Naive thymus-derived CD4-positive, alpha-beta T cell (primary cell): ENCODE data around the gene BCO1. TPM values are rescaled to one million over a fixed set of nuclear protein-coding genes. Genes with fewer than 3 reads are reported as not detected.

Experiments
- ATAC-seq: fragments of 150-1000 bp; cut with Tn5 transposase; 2 replicates; pipeline ENCODE4 v1.10.0; 2021; ENCODE audit warnings: mild to moderate bottlenecking, moderate library complexity
- CTCF ChIA-PET: fragments of 350-600 bp; sonication (Branson Sonifier 250); formaldehyde crosslinking; loops from one replicate; lab custom pipeline; 2021; ENCODE audit warnings: antibody characterized with exemption; lab: Charles Lee
- POLR2A ChIA-PET: fragments of 350-600 bp; sonication (Branson Sonifier 250); formaldehyde crosslinking; loops from one replicate; lab custom pipeline; 2021; ENCODE audit warnings: antibody characterized with exemption, inconsistent platforms; lab: Charles Lee
- DNase-seq, 9 donors: peaks; one replicate each; pipeline versions ENCODE4 v3.0.0 to v3.0.0-alpha.2; 2020 to 2022; ENCODE audit warnings: mixed read lengths in 1 of 9
- H3K27ac ChIP-seq: one replicate; pipeline ENCODE4 v1.7.0; 2013; ENCODE audit warnings: mild to moderate bottlenecking, low read depth, low read length, moderate library complexity
- H3K27me3 ChIP-seq, 2 donors: one replicate each; pipeline ENCODE4 v1.7.0; 2013; ENCODE audit warnings: low read length in 2 of 2, mild to moderate bottlenecking in 2 of 2, moderate library complexity in 2 of 2; ENCODE audit not compliant: control insufficient read depth in 2 of 2, insufficient read depth in 2 of 2
- H3K36me3 ChIP-seq, 3 experiments: 1 replicate in 2 of 3; 2 replicates in 1 of 3; pipeline ENCODE4 v1.7.0; 2013; ENCODE audit warnings: low read length in 3 of 3, mild to moderate bottlenecking in 3 of 3, moderate library complexity in 1 of 3; ENCODE audit not compliant: insufficient read depth in 3 of 3, control insufficient read depth in 2 of 3
- H3K4me1 ChIP-seq, 2 donors: one replicate each; pipeline ENCODE4 v1.7.0; 2013; ENCODE audit warnings: low read length in 2 of 2, mild to moderate bottlenecking in 2 of 2, moderate library complexity in 1 of 2; ENCODE audit not compliant: control insufficient read depth in 2 of 2, insufficient read depth in 2 of 2
- H3K4me3 ChIP-seq: 2 replicates; pipeline ENCODE4 v1.7.0; 2013; ENCODE audit warnings: mild to moderate bottlenecking, low read length
- H3K9me3 ChIP-seq, 3 experiments: 1 replicate in 2 of 3; 2 replicates in 1 of 3; pipeline ENCODE4 v1.7.0; 2013; ENCODE audit warnings: low read length in 3 of 3; ENCODE audit not compliant: control insufficient read depth in 2 of 3
- H3K27ac Mint-ChIP-seq, 9 donors: one replicate each; pipeline ENCODE4 v1.8.0; 2020 to 2022; ENCODE audit warnings: mixed read lengths in 9 of 9, mild to moderate bottlenecking in 8 of 9, moderate library complexity in 5 of 9, inconsistent platforms in 2 of 9
- H3K27me3 Mint-ChIP-seq, 5 donors: one replicate each; pipeline ENCODE4 v1.8.0; 2021 to 2022; ENCODE audit warnings: mixed read lengths in 5 of 5, mild to moderate bottlenecking in 1 of 5
- H3K36me3 Mint-ChIP-seq, 5 donors: one replicate each; pipeline ENCODE4 v1.8.0; 2020 to 2022; ENCODE audit warnings: mixed read lengths in 5 of 5, mild to moderate bottlenecking in 3 of 5, inconsistent platforms in 1 of 5
- H3K4me1 Mint-ChIP-seq, 7 donors: one replicate each; pipeline ENCODE4 v1.8.0; 2020 to 2022; ENCODE audit warnings: mixed read lengths in 7 of 7, mild to moderate bottlenecking in 3 of 7, inconsistent platforms in 1 of 7
- H3K4me3 Mint-ChIP-seq, 10 donors: one replicate each; pipeline ENCODE4 v1.8.0; 2020 to 2022; ENCODE audit warnings: mild to moderate bottlenecking in 10 of 10, mixed read lengths in 10 of 10, moderate library complexity in 6 of 10, inconsistent platforms in 2 of 10
- H3K9me3 Mint-ChIP-seq, 11 donors: one replicate each; pipeline ENCODE4 v1.8.0; 2020 to 2022; ENCODE audit warnings: mixed read lengths in 11 of 11, mild to moderate bottlenecking in 4 of 11, inconsistent platforms in 1 of 11, moderate library complexity in 1 of 11
- intact Hi-C, 2 donors: fragments of 100-400 bp; cut with micrococcal nuclease; formaldehyde crosslinking; loops; one replicate each; pipeline ENCODE4 v1.15.1; 2023
- polyA plus RNA-seq, 2 donors: library from polyadenylated mRNA; unstranded; fragments of 300-500 nt; fragmentation: Illumina TruSeq; gene quantifications; one replicate each; pipeline ENCODE4 v1.2.3, GENCODE V29; 2021
- total RNA-seq, 6 experiments: library from RNA in 5 of 6; stranded (reverse) in 5 of 6; gene quantifications; 1 replicate in 5 of 6; 2 replicates in 1 of 6; pipeline ENCODE4 v1.2.3 and lab custom pipeline; 2021 to 2026

The BCO1 gene
- total and polyA plus RNA-seq, 7 experiments from 2014 or later = not detected

DNA sequence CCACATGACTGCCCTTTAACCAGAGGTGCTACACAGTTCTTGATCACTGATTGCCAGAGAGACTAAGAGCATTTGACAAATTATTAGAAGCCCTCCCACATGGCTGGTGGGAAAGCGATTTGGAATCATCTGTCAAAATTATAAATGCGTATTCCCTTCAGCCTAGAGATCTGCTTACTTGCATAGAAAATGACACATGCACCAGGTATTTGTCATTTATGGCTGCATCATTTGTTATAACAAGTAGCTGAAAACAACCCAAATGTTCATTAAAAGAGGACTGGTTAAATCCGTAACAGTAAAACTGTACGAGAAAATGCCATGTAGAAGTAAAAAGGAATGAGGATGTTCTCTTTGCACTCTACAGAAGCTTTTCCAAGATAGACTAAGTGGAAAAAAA is 21.4 kb downstream of the BCO1 start:
- intact Hi-C loops = loop anchor here (5.0 kb wide), 2 partner anchors 92 to 462 kb away; no protein-coding TSS in a partner anchor

DNA sequence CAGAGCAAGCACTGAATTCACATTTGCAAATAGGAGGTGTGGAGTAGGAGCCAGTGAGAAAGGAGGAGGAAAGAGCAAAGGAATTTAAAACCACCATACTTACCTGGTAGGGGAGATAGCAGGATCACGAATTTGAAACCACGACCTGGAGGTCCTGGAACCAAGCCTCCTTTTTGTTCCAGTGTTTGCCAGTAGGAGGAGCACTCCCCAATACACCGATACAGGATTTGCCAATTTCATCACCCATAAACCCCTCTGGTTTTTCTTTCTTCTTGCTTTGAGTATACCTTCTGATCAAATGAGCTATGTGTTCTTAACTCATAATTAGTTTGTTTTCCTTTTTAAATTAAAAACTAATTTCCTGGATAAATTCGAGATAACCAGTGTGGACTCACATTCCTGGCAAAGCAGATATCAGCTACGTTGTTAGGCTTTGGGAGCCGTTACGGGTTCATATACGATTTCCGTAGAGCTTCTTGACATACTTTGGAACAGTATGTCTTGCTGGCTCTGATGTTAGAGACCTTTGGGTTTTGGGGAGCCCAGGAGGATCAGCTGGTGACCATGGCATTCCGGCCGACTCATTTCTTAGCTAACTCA is 22.7 kb downstream of the BCO1 start:
- Histone ChIP-seq H3K27ac (no peak overlapping the region), H3K36me3 (no peaks in the 10 kb centered on the region), H3K9me3 (no peaks in the 10 kb centered on the region), H3K27me3 (no peaks in the 10 kb centered on the region), H3K4me3 (no peak overlapping the region), H3K4me1 (no peaks in the 10 kb centered on the region)
- Mint-ChIP-seq H3K27ac (no peak overlapping the region), H3K9me3 (peaks cover 0 to 6% (median 0%) of the 10 kb centered on the region in 11 donors), H3K4me3 (no peak overlapping the region), H3K4me1 (peaks cover 0 to 4% (median 0%) of the 10 kb centered on the region in 7 donors), H3K36me3 (no peaks in the 10 kb centered on the region), H3K27me3 (peaks cover 0 to 11% (median 5%) of the 10 kb centered on the region in 5 donors)
- DNase-seq = peak in 4 of 9 donors; percentile 2 to 16 (median 6)
- intact Hi-C loops = loop anchor here (1.0 to 5.0 kb wide), 4 partner anchors 53 to 477 kb away; partner anchors contain the start of gene GAN (in 1 of the 2)
- peak; percentile 31 for ATAC-seq
- CTCF ChIA-PET = interaction anchor here (0.6 to 0.9 kb wide), 3 partner anchors 64 to 495 kb away, joined by 3 to 7 read pairs (median 5); no protein-coding TSS in a partner anchor
- POLR2A ChIA-PET = no interaction called here

More for the DNA sequence above, 21.4 kb downstream of the BCO1 start:
- Histone ChIP-seq H3K27ac (no peak overlapping the region), H3K4me3 (no peak overlapping the region), H3K36me3 (no peaks in the 10 kb centered on the region), H3K27me3 (no peaks in the 10 kb centered on the region), H3K4me1 (no peaks in the 10 kb centered on the region), H3K9me3 (no peaks in the 10 kb centered on the region)
- no peak overlapping the region for H3K27ac Mint-ChIP-seq
- no peak for ATAC-seq
- CTCF ChIA-PET = interaction anchor here (0.6 kb wide), 1 partner anchor 548 kb away, joined by 5 read pairs; no protein-coding TSS in a partner anchor
- no peak overlapping the region for H3K4me3 Mint-ChIP-seq
- peaks cover 0 to 8% (median 4%) of the 10 kb centered on the region in 5 donors for H3K27me3 Mint-ChIP-seq
- peaks cover 0 to 3% (median 0%) of the 10 kb centered on the region in 11 donors for H3K9me3 Mint-ChIP-seq
- peaks cover 0 to 4% (median 0%) of the 10 kb centered on the region in 7 donors for H3K4me1 Mint-ChIP-seq
- DNase-seq = no peak
- POLR2A ChIA-PET = no interaction called here
- no peaks in the 10 kb centered on the region for H3K36me3 Mint-ChIP-seq

DNA sequence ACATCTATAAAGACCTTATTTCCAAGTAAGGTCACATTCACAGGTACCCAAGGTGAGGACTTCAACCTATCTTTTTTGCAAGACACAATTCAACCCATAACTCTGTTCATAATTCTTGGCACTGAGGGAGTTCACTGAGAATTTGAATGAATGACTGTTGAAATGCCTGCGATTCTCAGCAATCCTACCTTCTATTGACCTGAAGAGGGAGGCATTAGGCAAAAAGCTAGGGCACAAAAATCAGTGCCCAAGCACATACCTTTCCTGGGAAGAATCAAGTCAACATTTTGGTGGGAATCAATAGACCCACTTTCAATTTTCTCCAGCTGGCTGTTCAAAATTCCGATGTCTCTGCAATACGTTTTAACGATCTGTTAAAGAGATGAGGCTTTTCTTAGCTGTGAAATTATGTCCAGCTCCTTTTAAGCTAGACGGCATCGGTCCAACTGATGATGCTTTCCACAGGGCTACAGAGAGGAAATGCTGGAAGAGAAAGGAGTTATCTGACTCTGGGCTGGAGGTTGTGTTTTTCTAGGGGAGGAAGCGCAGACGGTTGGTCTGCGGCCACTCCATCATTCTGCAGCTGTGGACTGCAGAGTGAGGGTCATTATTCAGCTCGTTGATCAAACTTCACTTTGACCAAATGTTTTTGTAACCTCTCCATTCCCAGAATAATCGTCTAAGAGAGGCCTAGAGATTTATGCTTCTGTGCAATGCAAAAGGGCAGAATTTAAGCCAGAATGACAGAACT is 25.2 kb downstream of the BCO1 start:
- DNase-seq = no peak
- Histone ChIP-seq H3K4me1 (no peaks in the 10 kb centered on the region), H3K27ac (no peak overlapping the region), H3K4me3 (no peak overlapping the region), H3K27me3 (no peaks in the 10 kb centered on the region), H3K9me3 (no peaks in the 10 kb centered on the region), H3K36me3 (no peaks in the 10 kb centered on the region)
- peaks cover 0 to 8% (median 0%) of the 10 kb centered on the region in 7 donors for H3K4me1 Mint-ChIP-seq
- intact Hi-C loops = loop anchor here (5.0 kb wide), 2 partner anchors 89 to 459 kb away; no protein-coding TSS in a partner anchor
- ChIA-PET POLR2A (no interaction called here), CTCF (interaction anchor here (0.7 kb wide), 1 partner anchor 213 kb away, joined by 3 read pairs; no protein-coding TSS in a partner anchor)
- ATAC-seq = no peak
- H3K36me3 Mint-ChIP-seq = no peaks in the 10 kb centered on the region
- H3K4me3 Mint-ChIP-seq = no peak overlapping the region
- peaks cover 0 to 6% (median 0%) of the 10 kb centered on the region in 11 donors for H3K9me3 Mint-ChIP-seq
- H3K27ac Mint-ChIP-seq = no peak overlapping the region
- peaks cover 0 to 11% (median 8%) of the 10 kb centered on the region in 5 donors for H3K27me3 Mint-ChIP-seq

DNA sequence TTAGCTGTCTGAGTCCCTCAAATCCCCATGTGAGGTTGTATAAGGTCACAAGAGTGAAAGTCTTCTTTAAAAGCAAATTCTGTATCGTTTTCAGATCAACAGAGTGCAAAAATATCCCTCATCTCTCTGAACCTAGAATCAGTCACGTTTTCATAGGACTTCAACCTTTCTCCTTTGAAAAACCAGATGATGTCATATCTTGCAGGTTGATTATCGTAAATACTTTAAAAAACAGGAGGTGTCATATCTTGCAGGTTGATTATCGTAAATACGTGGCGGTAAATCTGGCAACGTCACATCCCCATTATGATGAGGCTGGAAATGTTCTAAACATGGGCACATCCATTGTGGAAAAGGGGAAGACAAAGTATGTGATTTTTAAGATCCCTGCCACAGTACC is 25.9 kb downstream of the BCO1 start:
- H3K4me3 ChIP-seq = no peak overlapping the region
- Mint-ChIP-seq H3K4me3 (no peak overlapping the region), H3K36me3 (no peaks in the 10 kb centered on the region), H3K4me1 (peaks cover 0 to 8% (median 0%) of the 10 kb centered on the region in 7 donors), H3K27ac (no peak overlapping the region), H3K27me3 (peaks cover 0 to 14% (median 10%) of the 10 kb centered on the region in 5 donors), H3K9me3 (peaks cover 0 to 6% (median 0%) of the 10 kb centered on the region in 11 donors)
- H3K4me1 ChIP-seq = no peaks in the 10 kb centered on the region
- no peak for ATAC-seq
- ChIA-PET POLR2A (no interaction called here), CTCF (no interaction called here)
- DNase-seq = no peak
- no peaks in the 10 kb centered on the region for H3K27me3 ChIP-seq
- no peak overlapping the region for H3K27ac ChIP-seq
- H3K9me3 ChIP-seq = no peaks in the 10 kb centered on the region
- intact Hi-C loops = loop anchor here (5.0 kb wide), 2 partner anchors 88 to 458 kb away; no protein-coding TSS in a partner anchor
- no peaks in the 10 kb centered on the region for H3K36me3 ChIP-seq

DNA sequence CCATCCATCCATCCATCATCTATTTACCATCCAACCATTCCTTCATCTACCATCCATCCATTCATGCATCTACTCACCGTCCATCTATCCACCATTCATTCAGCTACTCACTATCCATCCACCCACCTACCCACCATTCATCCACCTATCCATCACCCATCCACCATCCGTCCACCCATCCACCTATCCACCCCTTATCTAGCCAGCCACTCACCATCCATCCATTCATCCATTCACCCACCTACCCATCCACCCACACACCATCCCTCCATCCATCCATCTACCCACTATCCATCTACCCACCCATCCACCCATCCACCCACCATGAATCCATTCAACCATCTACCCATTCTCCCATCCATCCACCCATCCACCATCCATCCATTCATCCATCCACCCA is 26.6 kb downstream of the BCO1 start:
- no peak overlapping the region for H3K4me3 ChIP-seq
- Mint-ChIP-seq H3K27me3 (peaks cover 0 to 14% (median 10%) of the 10 kb centered on the region in 5 donors), H3K36me3 (no peaks in the 10 kb centered on the region), H3K9me3 (peaks cover 0 to 6% (median 0%) of the 10 kb centered on the region in 11 donors), H3K27ac (no peak overlapping the region), H3K4me3 (no peak overlapping the region), H3K4me1 (peaks cover 0 to 8% (median 0%) of the 10 kb centered on the region in 7 donors)
- no peaks in the 10 kb centered on the region for H3K36me3 ChIP-seq
- intact Hi-C loops = no loop called here
- no peaks in the 10 kb centered on the region for H3K4me1 ChIP-seq
- no peaks in the 10 kb centered on the region for H3K9me3 ChIP-seq
- DNase-seq (no peak), ATAC-seq (no peak)
- CTCF ChIA-PET = no interaction called here
- H3K27me3 ChIP-seq = no peaks in the 10 kb centered on the region
- POLR2A ChIA-PET = no interaction called here
- H3K27ac ChIP-seq = no peak overlapping the region

DNA sequence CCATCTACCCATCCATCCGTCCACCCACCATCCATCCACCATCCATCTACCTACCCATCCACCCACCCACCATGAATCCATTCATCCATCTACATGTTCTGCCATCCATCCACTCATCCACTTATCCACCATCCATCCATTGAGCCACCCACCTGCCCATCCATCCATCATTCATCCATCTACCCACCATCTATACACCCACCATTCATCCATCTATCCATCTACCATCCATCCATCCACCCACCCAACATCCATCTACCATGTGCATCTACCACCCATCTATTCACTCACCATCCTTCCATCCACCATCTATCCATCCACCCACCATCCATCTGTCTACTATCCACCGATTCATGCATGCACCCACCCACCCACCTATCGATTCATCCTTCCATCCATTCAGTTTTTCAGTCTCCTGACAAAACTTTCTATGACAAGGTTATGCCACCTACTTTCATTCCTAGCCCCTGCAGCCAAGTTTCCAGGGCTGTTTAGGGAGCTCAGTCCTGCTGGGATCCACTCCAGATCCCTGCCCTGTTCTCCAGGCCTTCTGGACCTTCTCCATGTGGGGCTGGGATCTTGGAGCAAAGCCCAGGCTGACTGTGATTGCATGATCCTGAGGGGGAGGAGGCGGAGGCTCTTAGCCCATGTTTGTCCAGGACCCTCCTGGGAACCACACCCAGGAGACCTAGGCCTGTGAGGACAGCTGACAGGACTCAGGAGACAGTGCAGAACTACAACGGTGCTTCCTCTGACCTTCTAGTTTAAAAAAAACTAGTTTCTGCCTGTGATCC is 27.4 kb downstream of the BCO1 start:
- ATAC-seq = no peak
- ChIA-PET POLR2A (no interaction called here), CTCF (no interaction called here)
- Histone ChIP-seq H3K27ac (no peak overlapping the region), H3K9me3 (no peaks in the 10 kb centered on the region), H3K36me3 (no peaks in the 10 kb centered on the region), H3K4me1 (no peaks in the 10 kb centered on the region), H3K4me3 (no peak overlapping the region), H3K27me3 (no peaks in the 10 kb centered on the region)
- no peak overlapping the region for H3K27ac Mint-ChIP-seq
- no peak overlapping the region for H3K4me3 Mint-ChIP-seq
- H3K9me3 Mint-ChIP-seq = peaks cover 0 to 6% (median 0%) of the 10 kb centered on the region in 11 donors
- H3K36me3 Mint-ChIP-seq = no peaks in the 10 kb centered on the region
- peaks cover 0 to 8% (median 0%) of the 10 kb centered on the region in 7 donors for H3K4me1 Mint-ChIP-seq
- intact Hi-C loops = no loop called here
- DNase-seq = no peak
- H3K27me3 Mint-ChIP-seq = peaks cover 0 to 14% (median 10%) of the 10 kb centered on the region in 5 donors
